ENCODE results near the gene HPCAL1.

DNA sequence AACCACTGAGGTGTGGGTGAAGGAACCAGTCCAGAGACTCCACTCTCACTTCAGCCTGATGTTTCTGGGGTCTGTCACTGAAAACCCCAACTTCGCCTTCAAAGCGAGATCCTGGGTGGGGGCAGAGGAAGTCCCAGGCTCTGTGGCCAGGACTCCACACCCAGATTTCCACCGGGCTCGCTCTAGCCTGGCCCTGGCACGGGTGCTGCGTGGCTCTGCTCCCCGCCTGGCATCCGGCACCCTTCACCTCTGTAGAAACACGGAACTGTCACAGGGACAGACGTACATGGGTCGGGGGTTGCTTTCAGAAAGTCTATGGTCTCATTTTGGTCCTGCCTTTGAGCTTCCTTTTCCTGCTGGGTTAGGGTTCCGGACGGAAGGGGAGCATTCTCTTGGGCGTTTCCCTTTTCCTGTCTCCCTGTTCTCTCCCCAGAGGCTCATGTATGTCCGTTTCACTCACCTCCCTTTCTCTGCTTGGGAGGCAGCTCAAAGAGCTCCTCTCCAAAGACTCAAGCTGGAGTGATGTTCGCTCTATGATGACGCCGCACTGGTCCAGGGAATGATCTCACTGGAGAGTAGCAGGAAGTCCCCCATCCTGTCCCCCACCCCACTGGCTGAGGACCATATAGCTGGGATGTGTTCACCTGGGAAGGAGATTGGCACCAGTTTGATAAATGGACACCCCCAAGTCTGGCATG, 103.9 kb downstream of the HPCAL1 start:
- TF ChIP-seq, protein P1, sequence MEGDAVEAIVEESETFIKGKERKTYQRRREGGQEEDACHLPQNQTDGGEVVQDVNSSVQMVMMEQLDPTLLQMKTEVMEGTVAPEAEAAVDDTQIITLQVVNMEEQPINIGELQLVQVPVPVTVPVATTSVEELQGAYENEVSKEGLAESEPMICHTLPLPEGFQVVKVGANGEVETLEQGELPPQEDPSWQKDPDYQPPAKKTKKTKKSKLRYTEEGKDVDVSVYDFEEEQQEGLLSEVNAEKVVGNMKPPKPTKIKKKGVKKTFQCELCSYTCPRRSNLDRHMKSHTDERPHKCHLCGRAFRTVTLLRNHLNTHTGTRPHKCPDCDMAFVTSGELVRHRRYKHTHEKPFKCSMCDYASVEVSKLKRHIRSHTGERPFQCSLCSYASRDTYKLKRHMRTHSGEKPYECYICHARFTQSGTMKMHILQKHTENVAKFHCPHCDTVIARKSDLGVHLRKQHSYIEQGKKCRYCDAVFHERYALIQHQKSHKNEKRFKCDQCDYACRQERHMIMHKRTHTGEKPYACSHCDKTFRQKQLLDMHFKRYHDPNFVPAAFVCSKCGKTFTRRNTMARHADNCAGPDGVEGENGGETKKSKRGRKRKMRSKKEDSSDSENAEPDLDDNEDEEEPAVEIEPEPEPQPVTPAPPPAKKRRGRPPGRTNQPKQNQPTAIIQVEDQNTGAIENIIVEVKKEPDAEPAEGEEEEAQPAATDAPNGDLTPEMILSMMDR (IDR thresholded peaks at IDR 0.05), result no peak
- TF ChIP-seq POLR2AphosphoS5 (IDR thresholded peaks at IDR 0.05) (no peak), EP300 (IDR thresholded peaks at IDR 0.05) (no peak), POLR2A (IDR thresholded peaks at IDR 0.05) (no peak)
